Measurements from ENCODE around the gene LAMA2.

DNA sequence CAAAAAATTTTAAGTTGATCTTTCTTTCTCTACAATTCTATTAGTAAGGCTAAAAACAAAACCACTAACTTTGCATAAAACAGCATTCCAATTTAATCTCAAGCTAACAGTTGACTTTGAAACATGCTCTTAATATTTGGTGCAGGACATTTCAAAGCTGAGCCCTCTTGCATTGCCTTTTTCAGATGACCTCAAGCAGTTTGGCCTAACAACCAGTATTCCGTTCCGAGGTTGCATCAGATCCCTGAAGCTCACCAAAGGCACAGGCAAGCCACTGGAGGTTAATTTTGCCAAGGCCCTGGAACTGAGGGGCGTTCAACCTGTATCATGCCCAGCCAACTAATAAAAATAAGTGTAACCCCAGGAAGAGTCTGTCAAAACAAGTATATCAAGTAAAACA, 633.1 kb downstream of the LAMA2 start:
- TF ChIP-seq POLR2A (IDR thresholded peaks at IDR 0.05; ENCODE audit: low read length) (no peak), GATA1 (IDR thresholded peaks at IDR 0.05; ENCODE audit: low read depth, low read length) (no peak)

All from erythroblast (primary cell).